ENCODE data around the gene SDK1.

SDK1 gene

GRCh38 chr7:4181446-4181845 lies 880.4 kb downstream of the SDK1 start:
- no peak overlapping the region for H3K27ac ChIP-seq (ENCODE audit: extremely low read depth, low read depth, low read length)
- H3K9me3 ChIP-seq (ENCODE audit: control insufficient read depth, insufficient read depth, low read depth, low read length), result no peaks in the 10 kb centered on the region
- TF ChIP-seq ZNF174 (tag by site-specific recombination; IDR thresholded peaks at IDR 0.05) (no peak), ZFHX2 (tag by site-specific recombination; conservative IDR thresholded peaks at IDR 0.05) (0 out of 2 replicates have a peak, but pooled peaks have one; percentile 19), KLF16 (tag by site-specific recombination; IDR thresholded peaks at IDR 0.05) (no peak), ZNF155 (tag by site-specific recombination; IDR thresholded peaks at IDR 0.05) (no peak), ZNF747 (tag by site-specific recombination; IDR thresholded peaks at IDR 0.05) (no peak), ZBTB7A (tag by site-specific recombination; IDR thresholded peaks at IDR 0.05; ENCODE audit: low read depth) (no peak)
- ChIA-PET POLR2A (no interaction called here), CTCF (no interaction called here)
- H3K4me3 ChIP-seq (ENCODE audit: low read depth, low read length), result no peak overlapping the region
- H3K36me3 ChIP-seq (ENCODE audit: control insufficient read depth in 2 of 2, insufficient read depth in 1 of 2, low read length in 2 of 2), result no peaks in the 10 kb centered on the region
- H3K4me1 ChIP-seq (ENCODE audit: control insufficient read depth, insufficient read depth, low read length), result no peaks in the 10 kb centered on the region

DNA sequence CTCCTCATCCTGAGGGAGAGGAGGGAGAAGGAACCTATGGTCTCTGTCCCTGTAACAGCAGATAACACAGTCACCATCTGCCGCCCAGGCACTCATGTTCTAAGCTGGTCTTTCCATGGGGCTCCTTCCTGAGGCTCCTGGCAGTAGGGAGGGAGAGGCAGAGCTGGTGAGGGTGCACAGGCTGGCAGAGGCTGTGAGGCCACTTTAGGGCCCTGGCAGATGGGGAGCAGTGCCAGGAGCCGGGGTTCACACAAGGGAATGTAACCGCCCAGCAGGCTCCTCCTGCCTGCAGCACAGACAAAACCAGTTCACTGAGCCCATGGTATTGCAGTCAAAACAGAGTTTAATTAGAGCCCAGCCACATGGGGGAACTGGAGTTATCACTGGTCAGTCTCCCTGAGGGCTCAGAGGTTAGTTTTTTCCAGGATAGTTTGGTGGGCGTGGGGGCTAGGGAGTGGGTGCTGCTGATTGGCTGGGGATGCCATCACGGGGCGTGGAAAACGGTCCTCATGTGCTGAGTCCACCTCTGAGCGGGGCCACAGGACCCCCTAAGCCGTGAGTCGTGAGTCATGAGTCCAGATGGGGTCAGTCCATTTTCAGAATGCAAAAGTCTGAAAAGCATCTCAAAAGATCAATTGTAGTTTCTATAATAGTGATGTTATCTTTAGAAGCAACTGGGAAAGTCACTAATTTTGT lies 881.7 kb downstream of the SDK1 start:
- ChIA-PET CTCF (interaction anchor here (0.6 kb wide), 1 partner anchor 293 kb away, joined by 3 read pairs; no protein-coding TSS in a partner anchor), POLR2A (no interaction called here)
- H3K9me3 ChIP-seq (ENCODE audit: control insufficient read depth, insufficient read depth, low read depth, low read length), result no peaks in the 10 kb centered on the region
- H3K4me1 ChIP-seq (ENCODE audit: control insufficient read depth, insufficient read depth, low read length), result no peaks in the 10 kb centered on the region
- no peak overlapping the region for H3K4me3 ChIP-seq (ENCODE audit: low read depth, low read length)
- TF ChIP-seq KLF9 (tag by site-specific recombination; IDR thresholded peaks at IDR 0.05; ENCODE audit: low read depth), result no peak
- no peak for TF ChIP-seq ZNF658 (tag by site-specific recombination; IDR thresholded peaks at IDR 0.05)
- H3K36me3 ChIP-seq (ENCODE audit: control insufficient read depth in 2 of 2, insufficient read depth in 1 of 2, low read length in 2 of 2), result no peaks in the 10 kb centered on the region
- no peak overlapping the region for H3K27ac ChIP-seq (ENCODE audit: extremely low read depth, low read depth, low read length)

GRCh38 chr7:4184653-4185052 lies 883.6 kb downstream of the SDK1 start:
- CTCF ChIA-PET, result no interaction called here
- no peaks in the 10 kb centered on the region for H3K9me3 ChIP-seq (ENCODE audit: control insufficient read depth, insufficient read depth, low read depth, low read length)
- no peak for TF ChIP-seq ZNF335 (tag by site-specific recombination; conservative IDR thresholded peaks at IDR 0.05)
- POLR2A ChIA-PET, result interaction anchor here (0.6 kb wide), 1 partner anchor 482 kb away, joined by 3 read pairs; no protein-coding TSS in a partner anchor
- H3K4me1 ChIP-seq (ENCODE audit: control insufficient read depth, insufficient read depth, low read length), result no peaks in the 10 kb centered on the region
- no peak overlapping the region for H3K27ac ChIP-seq (ENCODE audit: extremely low read depth, low read depth, low read length)
- H3K4me3 ChIP-seq (ENCODE audit: low read depth, low read length), result no peak overlapping the region
- no peaks in the 10 kb centered on the region for H3K36me3 ChIP-seq (ENCODE audit: control insufficient read depth in 2 of 2, insufficient read depth in 1 of 2, low read length in 2 of 2)

- Histone ChIP-seq H3K9me3 (ENCODE audit: control insufficient read depth, insufficient read depth, low read depth, low read length) (no peaks in the 10 kb centered on the region), H3K27ac (ENCODE audit: extremely low read depth, low read depth, low read length) (no peak overlapping the region), H3K36me3 (ENCODE audit: control insufficient read depth in 2 of 2, insufficient read depth in 1 of 2, low read length in 2 of 2) (no peaks in the 10 kb centered on the region), H3K4me1 (ENCODE audit: control insufficient read depth, insufficient read depth, low read length) (no peaks in the 10 kb centered on the region), H3K4me3 (ENCODE audit: low read depth, low read length) (no peak overlapping the region)
- ChIA-PET CTCF (no interaction called here), POLR2A (interaction anchor here (0.6 kb wide), 1 partner anchor 482 kb away, joined by 3 read pairs; no protein-coding TSS in a partner anchor)
- no peak for TF ChIP-seq TRIM28 (IDR thresholded peaks at IDR 0.05; ENCODE audit: borderline replicate concordance, low read length)
- no peak for TF ChIP-seq ZNF580 (tag by site-specific recombination; IDR thresholded peaks at IDR 0.05)
- no peak for TF ChIP-seq MZF1 (tag by site-specific recombination; IDR thresholded peaks at IDR 0.05; ENCODE audit: borderline replicate concordance)
- no peak for TF ChIP-seq ZFP41 (tag by site-specific recombination; IDR thresholded peaks at IDR 0.05; ENCODE audit: borderline replicate concordance)
- TF ChIP-seq ZBTB6 (tag by site-specific recombination; IDR thresholded peaks at IDR 0.05), result no peak
- no peak for TF ChIP-seq HOXD13 (CRISPR knock-in tag; IDR thresholded peaks at IDR 0.05; ENCODE audit: borderline replicate concordance)
- TF ChIP-seq, protein P1, sequence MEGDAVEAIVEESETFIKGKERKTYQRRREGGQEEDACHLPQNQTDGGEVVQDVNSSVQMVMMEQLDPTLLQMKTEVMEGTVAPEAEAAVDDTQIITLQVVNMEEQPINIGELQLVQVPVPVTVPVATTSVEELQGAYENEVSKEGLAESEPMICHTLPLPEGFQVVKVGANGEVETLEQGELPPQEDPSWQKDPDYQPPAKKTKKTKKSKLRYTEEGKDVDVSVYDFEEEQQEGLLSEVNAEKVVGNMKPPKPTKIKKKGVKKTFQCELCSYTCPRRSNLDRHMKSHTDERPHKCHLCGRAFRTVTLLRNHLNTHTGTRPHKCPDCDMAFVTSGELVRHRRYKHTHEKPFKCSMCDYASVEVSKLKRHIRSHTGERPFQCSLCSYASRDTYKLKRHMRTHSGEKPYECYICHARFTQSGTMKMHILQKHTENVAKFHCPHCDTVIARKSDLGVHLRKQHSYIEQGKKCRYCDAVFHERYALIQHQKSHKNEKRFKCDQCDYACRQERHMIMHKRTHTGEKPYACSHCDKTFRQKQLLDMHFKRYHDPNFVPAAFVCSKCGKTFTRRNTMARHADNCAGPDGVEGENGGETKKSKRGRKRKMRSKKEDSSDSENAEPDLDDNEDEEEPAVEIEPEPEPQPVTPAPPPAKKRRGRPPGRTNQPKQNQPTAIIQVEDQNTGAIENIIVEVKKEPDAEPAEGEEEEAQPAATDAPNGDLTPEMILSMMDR (tag by site-specific recombination; IDR thresholded peaks at IDR 0.05), result no peak
- no peak for TF ChIP-seq GLIS2 (tag by site-specific recombination; IDR thresholded peaks at IDR 0.05)
- no peak for TF ChIP-seq SCRT1 (tag by site-specific recombination; IDR thresholded peaks at IDR 0.05; ENCODE audit: borderline replicate concordance)
- no peak for TF ChIP-seq ZNF211 (tag by site-specific recombination; IDR thresholded peaks at IDR 0.05; ENCODE audit: low read depth)
- no peak for TF ChIP-seq ZNF433 (tag by site-specific recombination; IDR thresholded peaks at IDR 0.05; ENCODE audit: low read depth)
- no peak for TF ChIP-seq ZNF629 (tag by site-specific recombination; IDR thresholded peaks at IDR 0.05)
- no peak for TF ChIP-seq SP2 (tag by site-specific recombination; IDR thresholded peaks at IDR 0.05)
- no peak for TF ChIP-seq ZNF514 (tag by site-specific recombination; IDR thresholded peaks at IDR 0.05)
- no peak for TF ChIP-seq ZNF548 (tag by site-specific recombination; IDR thresholded peaks at IDR 0.05)
- TF ChIP-seq, protein P2, sequence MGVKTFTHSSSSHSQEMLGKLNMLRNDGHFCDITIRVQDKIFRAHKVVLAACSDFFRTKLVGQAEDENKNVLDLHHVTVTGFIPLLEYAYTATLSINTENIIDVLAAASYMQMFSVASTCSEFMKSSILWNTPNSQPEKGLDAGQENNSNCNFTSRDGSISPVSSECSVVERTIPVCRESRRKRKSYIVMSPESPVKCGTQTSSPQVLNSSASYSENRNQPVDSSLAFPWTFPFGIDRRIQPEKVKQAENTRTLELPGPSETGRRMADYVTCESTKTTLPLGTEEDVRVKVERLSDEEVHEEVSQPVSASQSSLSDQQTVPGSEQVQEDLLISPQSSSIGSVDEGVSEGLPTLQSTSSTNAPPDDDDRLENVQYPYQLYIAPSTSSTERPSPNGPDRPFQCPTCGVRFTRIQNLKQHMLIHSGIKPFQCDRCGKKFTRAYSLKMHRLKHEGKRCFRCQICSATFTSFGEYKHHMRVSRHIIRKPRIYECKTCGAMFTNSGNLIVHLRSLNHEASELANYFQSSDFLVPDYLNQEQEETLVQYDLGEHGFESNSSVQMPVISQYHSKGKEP (tag by site-specific recombination; IDR thresholded peaks at IDR 0.05), result no peak
Observed at GRCh38 chr7:4185136-4185535, 884.1 kb downstream of the SDK1 start.

Measured in HEK293 (cell line).